SK-N-SH treated with all-trans-retinoic acid at 6 μM for 48 hours (cell line): Measurements from ENCODE around the gene ELOA.
A peak's percentile ranks its signal among the peaks of the same experiment; 100 is the strongest.

ENCODE experiments used
- ATAC-seq: fragments of 200-7000 bp; cut with Tn5 transposase; 3 replicates; pipeline ENCODE4 v1.9.1; 2020; ENCODE audit warnings: mild to moderate bottlenecking, moderate library complexity
- ARNTL ChIP-seq: fragments of 450-650 bp; formaldehyde crosslinking; IDR thresholded peaks from 2 replicates; pipeline ENCODE4 v1.5.0; 2020; ENCODE audit warnings: low read depth, mild to moderate bottlenecking, moderate library complexity, borderline replicate concordance
- BACH2 ChIP-seq: fragments of 250-450 bp; sonication (Bioruptor Pico); IDR thresholded peaks from 2 replicates; pipeline ENCODE4 v1.9.0; 2021; ENCODE audit warnings: mild to moderate bottlenecking, borderline replicate concordance
- CREB5 ChIP-seq: fragments of 250-450 bp; sonication (Bioruptor Pico); IDR thresholded peaks from 2 replicates; pipeline ENCODE4 v1.5.1; 2020; ENCODE audit warnings: low read depth, mild to moderate bottlenecking, moderate library complexity
- CSDC2 ChIP-seq: fragments of 250-450 bp; sonication (Bioruptor Pico); IDR thresholded peaks from 2 replicates; pipeline ENCODE4 v1.5.0; 2020; ENCODE audit warnings: mild to moderate bottlenecking, moderate library complexity
- CSRNP3 ChIP-seq: fragments of 250-450 bp; sonication (Bioruptor Pico); IDR thresholded peaks from 2 replicates; pipeline ENCODE4 v1.5.1; 2021; ENCODE audit warnings: mild to moderate bottlenecking, moderate library complexity
- ESRRG ChIP-seq: fragments of 250-450 bp; sonication (Bioruptor Pico); IDR thresholded peaks from 2 replicates; pipeline ENCODE4 v1.6.1; 2021; ENCODE audit warnings: mild to moderate bottlenecking
- GLIS3 ChIP-seq: fragments of 250-450 bp; sonication (Bioruptor Pico); IDR thresholded peaks from 2 replicates; pipeline ENCODE4 v1.5.0; 2020; ENCODE audit warnings: mild to moderate bottlenecking, moderate library complexity
- ISL1 ChIP-seq: fragments of 250-450 bp; sonication (Bioruptor Pico); IDR thresholded peaks from 2 replicates; pipeline ENCODE4 v2.1.2; 2022; ENCODE audit warnings: mild to moderate bottlenecking, moderate library complexity
- OSR1 ChIP-seq: fragments of 250-450 bp; sonication (Bioruptor Pico); IDR thresholded peaks from 2 replicates; pipeline ENCODE4 v1.8.0; 2022; ENCODE audit warnings: moderate library complexity, mild to moderate bottlenecking, inconsistent platforms
- PATZ1 ChIP-seq: fragments of 250-450 bp; sonication (Bioruptor Pico); IDR thresholded peaks from 2 replicates; pipeline ENCODE4 v1.8.0; 2020; ENCODE audit warnings: mild to moderate bottlenecking, moderate library complexity, borderline replicate concordance
- POU6F1 ChIP-seq: fragments of 250-450 bp; sonication (Bioruptor Pico); IDR thresholded peaks from 2 replicates; pipeline ENCODE4 v1.8.0; 2021; ENCODE audit warnings: low read depth, mild to moderate bottlenecking, moderate library complexity, borderline replicate concordance
- SNAI2 ChIP-seq: fragments of 250-450 bp; sonication (Bioruptor Pico); IDR thresholded peaks from 2 replicates; pipeline ENCODE4 v1.5.0; 2020; ENCODE audit warnings: mild to moderate bottlenecking, moderate library complexity
- TCF4 ChIP-seq: fragments of 250-450 bp; sonication (Bioruptor Pico); IDR thresholded peaks from 2 replicates; pipeline ENCODE4 v1.8.0; 2021; ENCODE audit warnings: mild to moderate bottlenecking, moderate library complexity, borderline replicate concordance
- TOX ChIP-seq: fragments of 250-450 bp; sonication (Bioruptor Pico); IDR thresholded peaks from 2 replicates; pipeline ENCODE4 v1.8.0; 2021; ENCODE audit warnings: mild to moderate bottlenecking, moderate library complexity, borderline replicate concordance
- TSHZ2 ChIP-seq: fragments of 250-450 bp; sonication (Bioruptor Pico); IDR thresholded peaks from 2 replicates; pipeline ENCODE4 v1.5.0; 2020; ENCODE audit warnings: mild to moderate bottlenecking, moderate library complexity
- ZC3H10 ChIP-seq: fragments of 250-450 bp; sonication (Bioruptor Pico); IDR thresholded peaks from 2 replicates; pipeline ENCODE4 v1.5.1; 2021; ENCODE audit warnings: mild to moderate bottlenecking, moderate library complexity
- ZFP3 ChIP-seq: fragments of 250-450 bp; sonication (Bioruptor Pico); IDR thresholded peaks from 2 replicates; pipeline ENCODE4 v1.5.0; 2020; ENCODE audit warnings: mild to moderate bottlenecking, moderate library complexity
- ZFP30 ChIP-seq: fragments of 450-650 bp; formaldehyde crosslinking; IDR thresholded peaks from 2 replicates; pipeline ENCODE4 v1.5.0; 2022; ENCODE audit warnings: mild to moderate bottlenecking, moderate library complexity
- ZNF565 ChIP-seq: fragments of 450-650 bp; formaldehyde crosslinking; conservative IDR thresholded peaks from 2 replicates; pipeline ENCODE4 v1.5.0; 2020; ENCODE audit warnings: low read depth, mild to moderate bottlenecking, moderate library complexity
- ZNF70 ChIP-seq: fragments of 450-650 bp; formaldehyde crosslinking; IDR thresholded peaks from 2 replicates; pipeline ENCODE4 v1.5.0; 2020; ENCODE audit warnings: mild to moderate bottlenecking, moderate library complexity
- ZNF8 ChIP-seq: fragments of 450-650 bp; formaldehyde crosslinking; IDR thresholded peaks from 2 replicates; pipeline ENCODE4 v1.5.0; 2020; ENCODE audit warnings: mild to moderate bottlenecking, moderate library complexity

The ELOA gene

GRCh38 chr1:23757812-23758211 lies 14.5 kb downstream of the ELOA start:
- TF ChIP-seq PATZ1, result no peak
- no peak for ATAC-seq

- no peak for ATAC-seq
- no peak for TF ChIP-seq CSRNP3 (CRISPR knock-in tag)
- TF ChIP-seq TOX (CRISPR knock-in tag), result no peak
- TF ChIP-seq ZNF70 (CRISPR knock-in tag), result no peak
- TF ChIP-seq TCF4 (CRISPR knock-in tag), result no peak
- no peak for TF ChIP-seq POU6F1 (CRISPR knock-in tag)
- no peak for TF ChIP-seq PATZ1
- TF ChIP-seq ZNF8, result no peak
- no peak for TF ChIP-seq ZC3H10 (CRISPR knock-in tag)
- TF ChIP-seq ZFP30 (CRISPR knock-in tag), result no peak
- TF ChIP-seq ZFP3, result no peak
- no peak for TF ChIP-seq ARNTL (CRISPR knock-in tag)
- TF ChIP-seq, all 23 proteins: peak for 0
Measured at GRCh38 chr1:23759277-23759676, 16.0 kb downstream of the ELOA start.

- no peak for TF ChIP-seq GLIS3
- no peak for TF ChIP-seq TOX (CRISPR knock-in tag)
- no peak for TF ChIP-seq TSHZ2 (CRISPR knock-in tag)
- no peak for TF ChIP-seq OSR1 (CRISPR knock-in tag)
- TF ChIP-seq ZC3H10 (CRISPR knock-in tag), result no peak
- no peak for TF ChIP-seq ESRRG (CRISPR knock-in tag)
- TF ChIP-seq CREB5 (CRISPR knock-in tag), result no peak
- no peak for TF ChIP-seq PATZ1
- TF ChIP-seq ZNF8, result no peak
- no peak for TF ChIP-seq SNAI2 (CRISPR knock-in tag)
- no peak for TF ChIP-seq POU6F1 (CRISPR knock-in tag)
- no peak for TF ChIP-seq CSDC2
- no peak for TF ChIP-seq CSRNP3 (CRISPR knock-in tag)
- no peak for TF ChIP-seq ISL1 (CRISPR knock-in tag)
- TF ChIP-seq ZNF565 (CRISPR knock-in tag), result no peak
- TF ChIP-seq ZNF70 (CRISPR knock-in tag), result no peak
- no peak for TF ChIP-seq BACH2
- ATAC-seq, result peak; percentile 86
Measured at GRCh38 chr1:23763041-23763577, 19.8 kb downstream of the ELOA start.
